Suppressor macrophage treated with lipopolysaccharide for 1 hour (primary cell): ENCODE measurements around the gene HGD.
"Not testable (repeated sequence)": the region's sequence is repeated elsewhere in the genome, so short reads cannot be mapped to it uniquely, and the experiment has no call there.

Experiments
- DNase-seq, 3 donors: peaks; one replicate each; pipeline ENCODE4 v3.0.0-alpha.2; 2020 to 2022

Gene HGD

GRCh38 chr3:120682095-120682681 lies at the start of gene HGD:
TSS of gene HGD (minus strand) at chr3:120682239. CDS start at chr3:120682111, 128 bp downstream.
- no peak for DNase-seq

GRCh38 chr3:120730576-120731542 lies 48.8 kb upstream of the HGD start:
- no peak for DNase-seq

- DNase-seq: no peak
These were observed 44.8 kb upstream of the HGD start for GRCh38 chr3:120726791-120727190.

- not testable (repeated sequence) for DNase-seq
These were observed 37.3 kb upstream of the HGD start for GRCh38 chr3:120719167-120719834.

- no peak for DNase-seq
These were observed 31.2 kb upstream of the HGD start for GRCh38 chr3:120713262-120713661.

- no peak for DNase-seq
These were observed 28.3 kb upstream of the HGD start for GRCh38 chr3:120710369-120710768.

- DNase-seq: no peak
These were observed 26.4 kb upstream of the HGD start for GRCh38 chr3:120708408-120708807.

GRCh38 chr3:120706950-120707349 lies 24.9 kb upstream of the HGD start:
- no peak for DNase-seq

- DNase-seq: peak in 1 of 3 donors; percentile 5
These were observed 24.0 kb upstream of the HGD start for GRCh38 chr3:120705884-120706582.

- no peak for DNase-seq
These were observed 17.3 kb upstream of the HGD start for GRCh38 chr3:120699333-120699732.

GRCh38 chr3:120693439-120694171 lies 11.6 kb upstream of the HGD start:
- no peak for DNase-seq

- no peak for DNase-seq
These were observed 7.4 kb upstream of the HGD start for GRCh38 chr3:120689395-120689794.

- DNase-seq: peak; percentile 72 to 95 (median 88)
These were observed 6.1 kb upstream of the HGD start for GRCh38 chr3:120688121-120688520.

- no peak for DNase-seq
These were observed 3.4 kb upstream of the HGD start for GRCh38 chr3:120685411-120685810.

- DNase-seq: no peak
These were observed 2.9 kb upstream of the HGD start for GRCh38 chr3:120684896-120685295.

GRCh38 chr3:120683671-120684301 lies 1.7 kb upstream of the HGD start:
- DNase-seq: no peak

GRCh38 chr3:120683213-120683612 lies 1.2 kb upstream of the HGD start:
- no peak for DNase-seq

- no peak for DNase-seq
These were observed 467 bp downstream of the HGD start for GRCh38 chr3:120681506-120682038.

- no peak for DNase-seq
These were observed 1.0 kb downstream of the HGD start for GRCh38 chr3:120681018-120681417.

GRCh38 chr3:120680193-120680894 lies 1.7 kb downstream of the HGD start:
- DNase-seq: no peak

- DNase-seq: no peak
These were observed 3.1 kb downstream of the HGD start for GRCh38 chr3:120678984-120679383.
